A549 (cell line): ENCODE measurements around the gene KLRC4. TPM values are rescaled to one million over a fixed set of nuclear protein-coding genes. Genes with fewer than 3 reads are reported as not detected.
"Not testable (repeated sequence)": the region's sequence is repeated elsewhere in the genome, so short reads cannot be mapped to it uniquely, and the experiment has no call there.

Experiments
- ATAC-seq, 2 experiments: fragments of 200-7000 bp in 1 of 2; fragments of >200 bp in 1 of 2; cut with Nextera tagmentation in 1 of 2; cut with Tn5 transposase in 1 of 2; 3 replicates each; pipeline versions ENCODE4 v1.8.0 to v1.9.1; 2018 to 2020; ENCODE audit warnings: mild to moderate bottlenecking in 1 of 2, moderate library complexity in 1 of 2
- CTCF ChIA-PET: fragments of 300-600 bp; sonication (Branson Sonifier 250); formaldehyde crosslinking; extraction: SDS; loops from one replicate; lab custom pipeline; 2021; ENCODE audit warnings: antibody characterized with exemption, inconsistent platforms; lab: Yijun Ruan, JAX
- POLR2A ChIA-PET: fragments of 350-600 bp; formaldehyde crosslinking; extraction: SDS; loops from one replicate; lab custom pipeline; 2021; ENCODE audit warnings: antibody characterized with exemption, inconsistent platforms; lab: Yijun Ruan, JAX
- DNase-seq, 2 experiments: peaks; one replicate each; pipeline versions ENCODE4 v3.0.0 to v3.0.0-alpha.2; 2011 to 2016; ENCODE audit warnings: low read depth in 1 of 2, low spot score in 1 of 2
- FAIRE-seq: peaks from 2 replicates; lab custom pipeline; 2011; peaks lifted over from hg19 to GRCh38; lab: Jason Lieb, UNC
- H3K27ac ChIP-seq, 2 experiments: fragments of >200 bp; sonication (Bioruptor Twin); formaldehyde crosslinking; 3 replicates each; pipeline ENCODE4 v1.5.1; 2016 to 2017
- H3K4me1 ChIP-seq: fragments of >200 bp; sonication (Bioruptor Twin); formaldehyde crosslinking; 3 replicates; pipeline ENCODE4 v1.6.1; 2016
- H3K4me2 ChIP-seq: fragments of >200 bp; sonication (Bioruptor Twin); formaldehyde crosslinking; 3 replicates; pipeline ENCODE4 v1.6.1; 2016
- H3K4me3 ChIP-seq: fragments of >200 bp; sonication (Bioruptor Twin); formaldehyde crosslinking; 3 replicates; pipeline ENCODE4 v1.5.1; 2016
- H3K9me3 ChIP-seq: fragments of >200 bp; sonication (Bioruptor Twin); formaldehyde crosslinking; 3 replicates; pipeline ENCODE4 v1.6.1; 2016
- CTCF ChIP-seq: fragments of >200 bp; sonication (Bioruptor Twin); formaldehyde crosslinking; IDR thresholded peaks from 3 replicates; pipeline ENCODE4 v1.5.1; 2016
- E2F6 ChIP-seq: IDR thresholded peaks from 2 replicates; pipeline ENCODE4 v1.6.1; 2012; ENCODE audit warnings: low read depth, borderline replicate concordance
- EHF ChIP-seq: fragments of 250-450 bp; sonication (Bioruptor Pico); IDR thresholded peaks from 2 replicates; pipeline ENCODE4 v1.5.0; 2020; ENCODE audit warnings: mild to moderate bottlenecking
- ELK1 ChIP-seq: fragments of 150-350 bp; IDR thresholded peaks from 2 replicates; pipeline ENCODE4 v1.6.1; 2014; ENCODE audit warnings: low read depth, mild to moderate bottlenecking, low read length
- ESRRA ChIP-seq: fragments of 150-350 bp; IDR thresholded peaks from 2 replicates; pipeline ENCODE4 v1.6.1; 2014; ENCODE audit warnings: mild to moderate bottlenecking, low read length, borderline replicate concordance
- FOSL2 ChIP-seq, 2 experiments: fragments of 450-650 bp in 1 of 2; fragments of >200 bp in 1 of 2; sonication (Bioruptor Twin) in 1 of 2; formaldehyde crosslinking; IDR thresholded peaks; 2 replicates each; pipeline versions ENCODE4 v1.5.0 to v1.6.1; 2016 to 2020; ENCODE audit warnings: mild to moderate bottlenecking in 1 of 2, moderate library complexity in 1 of 2
- HOXB5 ChIP-seq: fragments of 250-450 bp; sonication (Bioruptor Pico); IDR thresholded peaks from 2 replicates; pipeline ENCODE4 v1.5.0; 2020; ENCODE audit warnings: mild to moderate bottlenecking, moderate library complexity
- KDM1A ChIP-seq: fragments of 200-600 bp; sonication (generic); IDR thresholded peaks from 2 replicates; pipeline ENCODE4 v1.6.1; 2016; ENCODE audit warnings: low read depth, mild to moderate bottlenecking
- MAFK ChIP-seq: fragments of 450-650 bp; IDR thresholded peaks from 2 replicates; pipeline ENCODE4 v1.6.1; 2014; ENCODE audit not compliant: partially characterized antibody
- MAZ ChIP-seq: fragments of 150-350 bp; IDR thresholded peaks from 2 replicates; pipeline ENCODE4 v1.6.1; 2014; ENCODE audit warnings: antibody characterized with exemption, low read depth, low read length, borderline replicate concordance
- MYC ChIP-seq: IDR thresholded peaks from 2 replicates; pipeline ENCODE4 v1.6.1; 2012; ENCODE audit warnings: mild to moderate bottlenecking, inconsistent platforms, low read length, improper control_type of control experiment, borderline replicate concordance
- PBX3 ChIP-seq: IDR thresholded peaks from 2 replicates; pipeline ENCODE4 v1.6.1; 2012
- REST ChIP-seq: fragments of 200-600 bp; sonication (generic); IDR thresholded peaks from 2 replicates; pipeline ENCODE4 v1.6.1; 2016; ENCODE audit warnings: antibody characterized with exemption, mild to moderate bottlenecking, moderate library complexity
- RNF2 ChIP-seq: fragments of 200-600 bp; sonication (generic); IDR thresholded peaks from 2 replicates; pipeline ENCODE4 v1.6.1; 2016; ENCODE audit warnings: low read depth, mild to moderate bottlenecking, antibody characterized with exemption, moderate library complexity, borderline replicate concordance
- ZC3H11A ChIP-seq: fragments of 450-650 bp; IDR thresholded peaks from 2 replicates; pipeline ENCODE4 v1.6.1; 2014; ENCODE audit warnings: antibody characterized with exemption, mild to moderate bottlenecking
- ZSCAN20 ChIP-seq: fragments of 250-450 bp; sonication (Bioruptor Pico); IDR thresholded peaks from 2 replicates; pipeline ENCODE4 v1.8.0; 2022; ENCODE audit warnings: mild to moderate bottlenecking, moderate library complexity
- WGBS: methylation state at CpG from one replicate; pipeline ENCODE4 v1.1.6; 2017; ENCODE audit errors: missing lambda C conversion rate; 5-methylcytosine and 5-hydroxymethylcytosine counted together
- polyA plus RNA-seq, 4 experiments: library from polyadenylated mRNA; depleted of rRNA in 3 of 4; stranded (reverse); fragments of >200 nt; fragmentation: RNase III in 1 of 4; extraction: RNeasy Plus Mini Kit Qiagen cat#74134 plus additional on column Dnase treatment in 1 of 4; gene quantifications; 2 replicates in 3 of 4; 3 replicates in 1 of 4; pipeline ENCODE4 v1.2.3, GENCODE V29; 2011 to 2017

KLRC4 gene
- polyA plus RNA-seq, 2 of the 4 experiments (the other 2 are of a cell fraction), result not detected

GRCh38 chr12:10388624-10389413 lies 20.7 kb downstream of the KLRC4 start:
- ChIA-PET CTCF (no interaction called here), POLR2A (no interaction called here)
- H3K9me3 ChIP-seq, result peaks cover 10% of the 10 kb centered on the region; the same call in 2 of the 3 replicates
- ATAC-seq (no peak), FAIRE-seq (no peak), DNase-seq (no peak)
- H3K4me2 ChIP-seq, result no peak overlapping the region
- H3K27ac ChIP-seq, result no peak overlapping the region
- no peak overlapping the region for H3K4me3 ChIP-seq
- TF ChIP-seq MAZ, result no peak
- TF ChIP-seq CTCF, result no peak
- TF ChIP-seq PBX3, result no peak
- no peak for TF ChIP-seq FOSL2 (IDR thresholded peaks at IDR 0.05)
- no peak for TF ChIP-seq FOSL2 (CRISPR knock-in tag; IDR thresholded peaks at IDR 0.05)
- no peak for TF ChIP-seq KDM1A
- no peak for TF ChIP-seq EHF (CRISPR knock-in tag)
- no peak for TF ChIP-seq MAFK
- no peak for TF ChIP-seq HOXB5
- no peak for TF ChIP-seq RNF2
- TF ChIP-seq ESRRA, result no peak
- TF ChIP-seq ZSCAN20 (CRISPR knock-in tag), result no peak
- no peak for TF ChIP-seq REST
- peaks cover 20% of the 10 kb centered on the region for H3K4me1 ChIP-seq
- WGBS, result 73% methylated on average over 9 of the region's 9 CpGs

- POLR2A ChIA-PET, H3K4me3 ChIP-seq, FAIRE-seq, H3K27ac ChIP-seq, H3K4me2 ChIP-seq, DNase-seq, ATAC-seq, CTCF ChIA-PET: not testable (repeated sequence)
- peaks cover 12% of the 10 kb centered on the region for H3K4me1 ChIP-seq
- 92% methylated on average over 6 of the region's 6 CpGs for WGBS
- H3K9me3 ChIP-seq, result peaks cover 10% of the 10 kb centered on the region; the same call in 2 of the 3 replicates
Measured at GRCh38 chr12:10387498-10387897, 22.1 kb downstream of the KLRC4 start.

- peaks cover 6% of the 10 kb centered on the region; the same call in 1 of the 3 replicates for H3K4me1 ChIP-seq
- CTCF ChIA-PET, result no interaction called here
- no peak for TF ChIP-seq PBX3
- TF ChIP-seq ZC3H11A, result no peak
- TF ChIP-seq MYC, result no peak
- TF ChIP-seq RNF2, result no peak
- no peak for TF ChIP-seq MAZ
- TF ChIP-seq E2F6, result no peak
- TF ChIP-seq ELK1, result no peak
- no peak for TF ChIP-seq FOSL2 (IDR thresholded peaks at IDR 0.05)
- TF ChIP-seq FOSL2 (CRISPR knock-in tag; IDR thresholded peaks at IDR 0.05), result peak; percentile 15; the same call in 1 of the 2 replicates
- WGBS, result 57% methylated on average over 1 of the region's 1 CpG
- POLR2A ChIA-PET, result no interaction called here
- H3K27ac ChIP-seq, result no peak overlapping the region
- no peak overlapping the region for H3K4me3 ChIP-seq
- peaks cover 10% of the 10 kb centered on the region; the same call in 2 of the 3 replicates for H3K9me3 ChIP-seq
- FAIRE-seq (no peak), DNase-seq (no peak), ATAC-seq (no peak)
- no peak overlapping the region for H3K4me2 ChIP-seq
Measured at GRCh38 chr12:10386857-10387256, 22.7 kb downstream of the KLRC4 start.
